Suprapubic skin (tissue), 4 donors: ENCODE measurements around the gene GNB5. TPM values are rescaled to one million over a fixed set of nuclear protein-coding genes. Genes with fewer than 3 reads are reported as not detected.

Experiments used
- DNase-seq, 2 donors: peaks; one replicate each; pipeline ENCODE4 v3.0.0-alpha.2; 2019; ENCODE audit warnings: low spot score in 2 of 2
- H3K27ac ChIP-seq: fragments of 200-600 bp; sonication (generic); one replicate; pipeline ENCODE4 v1.5.1; 2019
- H3K27me3 ChIP-seq: fragments of 200-600 bp; sonication (generic); one replicate; pipeline ENCODE4 v1.5.1; 2019
- H3K36me3 ChIP-seq: fragments of 200-600 bp; sonication (generic); one replicate; pipeline ENCODE4 v1.5.1; 2019
- H3K4me1 ChIP-seq: fragments of 200-600 bp; sonication (generic); one replicate; pipeline ENCODE4 v1.5.1; 2019
- H3K4me3 ChIP-seq: fragments of 200-600 bp; sonication (generic); one replicate; pipeline ENCODE4 v1.5.1; 2019; ENCODE audit warnings: mild to moderate bottlenecking
- H3K9me3 ChIP-seq: fragments of 200-600 bp; sonication (generic); one replicate; pipeline ENCODE4 v1.5.1; 2019
- CTCF ChIP-seq, 2 donors: fragments of 200-600 bp in 1 of 2; fragments of 450-650 bp in 1 of 2; sonication (generic) in 1 of 2; IDR thresholded peaks; one replicate each; pipeline ENCODE4 v1.5.1; 2016 to 2019; ENCODE audit warnings: antibody characterized with exemption in 2 of 2, mild to moderate bottlenecking in 1 of 2, moderate library complexity in 1 of 2
- EP300 ChIP-seq: sonication (generic); formaldehyde crosslinking; IDR thresholded peaks from one replicate; pipeline ENCODE4 v1.6.1; 2017; ENCODE audit warnings: antibody characterized with exemption
- POLR2A ChIP-seq, 2 donors: fragments of 450-650 bp; IDR thresholded peaks; one replicate each; pipeline ENCODE4 v1.6.1; 2017; ENCODE audit warnings: antibody characterized with exemption in 2 of 2, mild to moderate bottlenecking in 2 of 2, moderate library complexity in 2 of 2
- POLR2AphosphoS5 ChIP-seq, 3 donors: sonication (generic); formaldehyde crosslinking; IDR thresholded peaks; one replicate each; pipeline ENCODE4 v1.6.1; 2017; ENCODE audit warnings: antibody characterized with exemption in 3 of 3
- WGBS: methylation state at CpG from one replicate; pipeline ENCODE4 v1.1.5; 2018; 5-methylcytosine and 5-hydroxymethylcytosine counted together
- total RNA-seq, 4 donors: library from RNA; depleted of rRNA; stranded (reverse); fragments of >200 nt; gene quantifications; one replicate each; pipeline ENCODE4 v1.1.0, GENCODE V29; 2016

GNB5 gene
- total RNA-seq, 4 donors from 2014 or later, result 17.1 to 30.8 (median 24.9) TPM

- Histone ChIP-seq H3K4me3 (no peak overlapping the region), H3K27ac (no peak overlapping the region), H3K4me1 (no peaks in the 10 kb centered on the region), H3K27me3 (no peaks in the 10 kb centered on the region), H3K9me3 (no peaks in the 10 kb centered on the region), H3K36me3 (peaks cover 12% of the 10 kb centered on the region)
- TF ChIP-seq EP300 (no peak), CTCF (IDR thresholded peaks at IDR 0.05) (peak; percentile 54 to 79)
- WGBS, result 47% methylated on average over 5 of the region's 5 CpGs
- DNase-seq, result no peak
Measured at GRCh38 chr15:52227456-52227855, 36.3 kb upstream of the GNB5 start.

DNA sequence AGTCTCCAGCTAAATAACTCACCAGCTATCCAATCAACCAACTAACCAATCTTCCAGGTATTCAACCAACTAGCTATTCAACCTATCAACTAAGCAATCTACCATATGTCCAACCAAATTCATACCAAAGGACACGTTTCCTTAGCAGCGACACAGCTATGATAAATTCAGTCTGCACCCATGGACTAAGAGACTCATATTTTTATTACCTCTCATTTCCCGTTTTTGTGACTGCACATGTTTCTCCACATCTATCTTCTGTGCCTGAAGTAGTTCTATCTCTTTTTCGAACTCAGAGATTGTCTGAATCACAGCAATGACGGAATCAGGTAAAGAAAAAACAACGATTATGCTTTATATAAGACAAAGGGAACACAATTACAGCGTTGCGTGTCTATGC is 34.0 kb upstream of the GNB5 start:
- 82% methylated on average over 8 of the region's 8 CpGs for WGBS
- H3K27me3 ChIP-seq, result no peaks in the 10 kb centered on the region
- no peaks in the 10 kb centered on the region for H3K9me3 ChIP-seq
- no peak for DNase-seq
- TF ChIP-seq POLR2AphosphoS5 (IDR thresholded peaks at IDR 0.05), result no peak
- H3K27ac ChIP-seq, result no peak overlapping the region
- H3K4me1 ChIP-seq, result no peaks in the 10 kb centered on the region
- H3K36me3 ChIP-seq, result peaks cover 18% of the 10 kb centered on the region
- no peak overlapping the region for H3K4me3 ChIP-seq

- no peak for DNase-seq
- no peaks in the 10 kb centered on the region for H3K27me3 ChIP-seq
- H3K4me3 ChIP-seq, result no peak overlapping the region
- no peak overlapping the region for H3K27ac ChIP-seq
- no peaks in the 10 kb centered on the region for H3K9me3 ChIP-seq
- TF ChIP-seq POLR2AphosphoS5 (IDR thresholded peaks at IDR 0.05) (no peak), CTCF (IDR thresholded peaks at IDR 0.05) (no peak), EP300 (no peak), POLR2A (IDR thresholded peaks at IDR 0.05) (no peak)
- peaks cover 20% of the 10 kb centered on the region for H3K36me3 ChIP-seq
- WGBS, result 91% methylated on average over 4 of the region's 4 CpGs
- no peaks in the 10 kb centered on the region for H3K4me1 ChIP-seq
Measured at GRCh38 chr15:52224211-52224610, 33.0 kb upstream of the GNB5 start.

DNA sequence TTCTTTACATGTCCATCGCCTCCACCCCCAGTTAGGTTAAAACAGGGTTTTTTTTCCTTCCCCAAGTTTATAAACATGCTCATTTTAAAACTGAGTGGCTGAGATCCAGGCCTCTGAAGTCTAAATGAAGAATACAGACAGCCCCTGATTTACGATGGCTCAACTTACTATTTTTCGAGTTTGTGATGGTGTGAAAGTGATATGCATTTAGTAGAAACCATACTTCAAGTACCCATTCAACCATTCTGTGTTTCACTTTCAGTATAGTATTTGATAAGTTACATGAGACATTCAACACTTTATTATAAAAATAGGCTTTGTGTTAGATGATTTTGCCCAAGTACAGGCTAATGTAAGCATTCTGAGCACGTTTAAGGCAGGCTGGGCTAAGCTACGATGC is 30.5 kb upstream of the GNB5 start:
- TF ChIP-seq CTCF (IDR thresholded peaks at IDR 0.05), result no peak
- TF ChIP-seq POLR2AphosphoS5 (IDR thresholded peaks at IDR 0.05), result no peak
- TF ChIP-seq EP300, result no peak
- TF ChIP-seq POLR2A (IDR thresholded peaks at IDR 0.05), result no peak
- 80% methylated on average over 5 of the region's 5 CpGs for WGBS
- no peaks in the 10 kb centered on the region for H3K9me3 ChIP-seq
- no peak overlapping the region for H3K4me3 ChIP-seq
- H3K27me3 ChIP-seq, result no peaks in the 10 kb centered on the region
- no peak for DNase-seq
- no peak overlapping the region for H3K27ac ChIP-seq
- peaks cover 4% of the 10 kb centered on the region for H3K4me1 ChIP-seq
- peaks cover 32% of the 10 kb centered on the region for H3K36me3 ChIP-seq

DNA sequence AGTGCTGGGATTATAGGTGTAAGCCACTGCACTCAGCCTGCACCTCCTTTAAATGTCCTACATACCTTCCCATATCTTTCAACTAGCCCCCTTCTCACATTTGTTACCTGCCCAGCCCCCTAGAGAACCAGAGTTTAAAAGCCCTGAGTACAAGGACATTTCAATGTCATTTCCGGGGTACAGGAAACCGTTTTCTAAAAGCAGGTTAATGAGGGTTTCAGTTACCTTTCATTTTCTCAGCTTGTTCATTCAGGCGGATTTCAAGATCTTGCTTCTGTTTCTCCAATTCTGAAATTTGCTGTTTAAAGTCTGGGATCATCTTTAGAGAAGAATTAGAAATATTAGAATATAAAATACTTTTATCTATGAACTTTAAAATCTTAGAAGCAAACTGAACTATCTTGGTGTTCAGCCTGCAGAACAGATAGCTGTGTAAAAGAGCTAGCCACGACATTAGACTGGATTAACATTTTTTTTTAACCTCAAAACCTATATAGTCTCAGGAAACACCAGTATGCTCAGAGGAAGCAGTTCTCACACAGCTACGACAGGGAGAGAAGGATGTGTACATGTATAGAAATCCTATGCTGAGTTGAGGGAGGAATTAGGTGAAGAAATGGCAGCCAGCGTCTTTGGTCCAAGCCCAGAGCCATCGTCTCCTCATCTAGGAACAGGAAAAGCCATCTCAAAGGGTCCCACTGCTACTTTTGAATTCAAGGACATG is 29.9 kb upstream of the GNB5 start:
- no peak for TF ChIP-seq POLR2AphosphoS5 (IDR thresholded peaks at IDR 0.05)
- Histone ChIP-seq H3K27me3 (no peaks in the 10 kb centered on the region), H3K4me3 (no peak overlapping the region), H3K9me3 (no peaks in the 10 kb centered on the region), H3K36me3 (peaks cover 32% of the 10 kb centered on the region), H3K27ac (no peak overlapping the region), H3K4me1 (peaks cover 5% of the 10 kb centered on the region)
- DNase-seq, result no peak
- WGBS, result 73% methylated on average over 7 of the region's 7 CpGs

- Histone ChIP-seq H3K9me3 (no peaks in the 10 kb centered on the region), H3K36me3 (peaks cover 32% of the 10 kb centered on the region), H3K27me3 (no peaks in the 10 kb centered on the region), H3K27ac (no peak overlapping the region), H3K4me3 (no peak overlapping the region), H3K4me1 (peaks cover 5% of the 10 kb centered on the region)
- DNase-seq, result no peak
- TF ChIP-seq POLR2AphosphoS5 (IDR thresholded peaks at IDR 0.05), result no peak
- TF ChIP-seq CTCF (IDR thresholded peaks at IDR 0.05), result no peak
- no peak for TF ChIP-seq EP300
- no peak for TF ChIP-seq POLR2A (IDR thresholded peaks at IDR 0.05)
- WGBS, result 64% methylated on average over 6 of the region's 6 CpGs
Measured at GRCh38 chr15:52220251-52220650, 29.1 kb upstream of the GNB5 start.
